ENCODE measurements around the gene ASTN2. TPM values are rescaled to one million over a fixed set of nuclear protein-coding genes. Genes with fewer than 3 reads are reported as not detected.

ASTN2 gene
- total and polyA plus RNA-seq, 10 of the 15 experiments (the other 5 are each of a cell fraction or from before 2014, with no cell fraction given), result 1.4 to 15.7 (median 7.0) TPM

DNA sequence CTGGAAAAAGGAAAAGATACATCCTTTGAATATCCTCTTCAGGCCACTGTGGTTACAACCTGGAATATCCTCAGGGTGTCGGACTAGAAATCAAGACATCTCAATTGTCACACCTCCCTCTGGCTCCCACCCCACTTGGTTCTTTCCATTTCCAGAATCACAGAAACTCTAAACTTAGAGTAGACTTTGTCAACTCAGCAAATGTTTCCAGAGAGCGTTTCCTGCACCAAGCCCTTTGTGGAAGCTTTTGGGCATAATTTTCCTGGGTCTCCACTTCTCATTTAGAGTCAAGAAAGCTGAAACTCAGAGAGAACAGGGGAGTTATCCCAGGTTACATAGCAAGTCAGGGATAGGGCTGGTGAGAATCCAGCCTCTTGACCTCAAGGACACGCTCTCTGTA is 108.8 kb downstream of the ASTN2 start:
- no peaks in the 10 kb centered on the region for H3K4me1 ChIP-seq (ENCODE audit: control insufficient read depth, insufficient read depth, low read length)
- TF ChIP-seq ESRRA (IDR thresholded peaks at IDR 0.05; ENCODE audit: low read length), result no peak
- TF ChIP-seq SIN3A (IDR thresholded peaks at IDR 0.05; ENCODE audit: low read depth, low read length), result no peak
- no peak for TF ChIP-seq NR2F1 (conservative IDR thresholded peaks at IDR 0.05)
- TF ChIP-seq ZSCAN29 (IDR thresholded peaks at IDR 0.05), result no peak
- no peak for TF ChIP-seq TBL1XR1 (IDR thresholded peaks at IDR 0.05; ENCODE audit: low read depth, low read length)
- TF ChIP-seq MYC (IDR thresholded peaks at IDR 0.05; ENCODE audit: insufficient read depth, insufficient read length, insufficient replicate concordance, low read length, severe bottlenecking), result no peak
- TF ChIP-seq ATF7 (IDR thresholded peaks at IDR 0.05; ENCODE audit: low read depth), result no peak
- no peak for TF ChIP-seq KLF5 (IDR thresholded peaks at IDR 0.05; ENCODE audit: partially characterized antibody)
- TF ChIP-seq HDAC2 (IDR thresholded peaks at IDR 0.05), result no peak
- TF ChIP-seq, protein P1, sequence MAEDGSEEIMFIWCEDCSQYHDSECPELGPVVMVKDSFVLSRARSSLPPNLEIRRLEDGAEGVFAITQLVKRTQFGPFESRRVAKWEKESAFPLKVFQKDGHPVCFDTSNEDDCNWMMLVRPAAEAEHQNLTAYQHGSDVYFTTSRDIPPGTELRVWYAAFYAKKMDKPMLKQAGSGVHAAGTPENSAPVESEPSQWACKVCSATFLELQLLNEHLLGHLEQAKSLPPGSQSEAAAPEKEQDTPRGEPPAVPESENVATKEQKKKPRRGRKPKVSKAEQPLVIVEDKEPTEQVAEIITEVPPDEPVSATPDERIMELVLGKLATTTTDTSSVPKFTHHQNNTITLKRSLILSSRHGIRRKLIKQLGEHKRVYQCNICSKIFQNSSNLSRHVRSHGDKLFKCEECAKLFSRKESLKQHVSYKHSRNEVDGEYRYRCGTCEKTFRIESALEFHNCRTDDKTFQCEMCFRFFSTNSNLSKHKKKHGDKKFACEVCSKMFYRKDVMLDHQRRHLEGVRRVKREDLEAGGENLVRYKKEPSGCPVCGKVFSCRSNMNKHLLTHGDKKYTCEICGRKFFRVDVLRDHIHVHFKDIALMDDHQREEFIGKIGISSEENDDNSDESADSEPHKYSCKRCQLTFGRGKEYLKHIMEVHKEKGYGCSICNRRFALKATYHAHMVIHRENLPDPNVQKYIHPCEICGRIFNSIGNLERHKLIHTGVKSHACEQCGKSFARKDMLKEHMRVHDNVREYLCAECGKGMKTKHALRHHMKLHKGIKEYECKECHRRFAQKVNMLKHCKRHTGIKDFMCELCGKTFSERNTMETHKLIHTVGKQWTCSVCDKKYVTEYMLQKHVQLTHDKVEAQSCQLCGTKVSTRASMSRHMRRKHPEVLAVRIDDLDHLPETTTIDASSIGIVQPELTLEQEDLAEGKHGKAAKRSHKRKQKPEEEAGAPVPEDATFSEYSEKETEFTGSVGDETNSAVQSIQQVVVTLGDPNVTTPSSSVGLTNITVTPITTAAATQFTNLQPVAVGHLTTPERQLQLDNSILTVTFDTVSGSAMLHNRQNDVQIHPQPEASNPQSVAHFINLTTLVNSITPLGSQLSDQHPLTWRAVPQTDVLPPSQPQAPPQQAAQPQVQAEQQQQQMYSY (CRISPR knock-in tag; IDR thresholded peaks at IDR 0.05), result no peak
- no peak for TF ChIP-seq CHD4 (IDR thresholded peaks at IDR 0.05)
- no peak for TF ChIP-seq CHD2 (IDR thresholded peaks at IDR 0.05; ENCODE audit: borderline replicate concordance, low read depth, low read length)
- DNase-seq (ENCODE audit: low read depth, low spot score) (no peak), ATAC-seq (no peak), FAIRE-seq (no peak)
- no peaks in the 10 kb centered on the region for H3K36me3 ChIP-seq (ENCODE audit: control insufficient read depth in 2 of 2, insufficient read depth in 2 of 2, low read length in 1 of 2)
- POLR2A ChIA-PET, result no interaction called here
- no TSS peak for BruUV-seq (replicated peaks)
- intact Hi-C loops (cut with micrococcal nuclease; ENCODE audit: unreplicated experiment), result no loop called here
- 47% methylated on average over 3 of the region's 3 CpGs for WGBS (ENCODE audit: insufficient coverage, insufficient replicate concordance, low lambda C conversion rate, missing lambda C conversion rate)
- SMC1A ChIA-PET (ENCODE audit: uncharacterized antibody, unreplicated experiment), result no interaction called here
- no peak overlapping the region for H3K9ac ChIP-seq (ENCODE audit: control insufficient read depth, insufficient read depth, low read length)
- no peak overlapping the region for H3K4me3 ChIP-seq
- in situ Hi-C loops (cut with MboI), result no loop called here
- H3K27ac ChIP-seq (ENCODE audit: control insufficient read depth, insufficient read depth), result no peak overlapping the region
- no peaks in the 10 kb centered on the region; a peak in 1 of 4 replicates for H3K27me3 ChIP-seq (replicated peaks in 1 of 2; ENCODE audit: control insufficient read depth in 2 of 2, insufficient read depth in 2 of 2, low read length in 1 of 2)
- no peaks in the 10 kb centered on the region for H3K79me2 ChIP-seq (ENCODE audit: control insufficient read depth, insufficient read depth, low read length)
- RAD21 ChIA-PET (ENCODE audit: unreplicated experiment), result no interaction called here
- no peak overlapping the region for H2AFZ ChIP-seq (ENCODE audit: control insufficient read depth, low read depth, low read length)
- CTCF ChIA-PET, result no interaction called here
- no peaks in the 10 kb centered on the region for H3K9me3 ChIP-seq (replicated peaks; ENCODE audit: control insufficient read depth, insufficient read depth, low read length)
- H4K20me1 ChIP-seq (ENCODE audit: control insufficient read depth, insufficient read depth), result no peaks in the 10 kb centered on the region
- no peak overlapping the region for H3K4me2 ChIP-seq (ENCODE audit: control insufficient read depth, insufficient read depth)
